HG03039 (cell line): ENCODE measurements around the gene CTNND2.

Experiments
- ATAC-seq: cut with Tn5 transposase; IDR thresholded peaks from one replicate; pipeline ENCODE4 v1.9.1; 2021; ENCODE audit warnings: mild to moderate bottlenecking, moderate library complexity; ENCODE audit not compliant: unreplicated experiment

CTNND2 gene

DNA sequence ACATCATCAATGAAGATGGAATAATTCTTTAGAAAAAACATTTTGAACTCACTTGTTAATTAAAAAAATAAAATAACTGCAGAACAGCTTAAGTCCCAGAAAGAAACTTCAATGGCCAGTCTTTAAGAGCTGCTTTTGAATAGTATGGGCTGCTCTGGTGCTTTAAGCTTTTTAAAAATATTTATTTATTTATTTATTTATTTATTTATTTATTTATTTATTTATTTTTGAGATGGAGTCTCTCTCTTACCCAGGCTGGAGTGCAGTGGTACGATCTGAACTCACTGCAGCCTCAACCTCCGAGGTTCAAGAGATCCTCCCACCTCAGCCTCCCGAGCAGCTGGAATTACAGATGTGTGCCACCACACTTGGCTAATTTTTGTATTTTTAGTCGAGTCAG lies 626.9 kb downstream of the CTNND2 start:
- ATAC-seq, result no peak

DNA sequence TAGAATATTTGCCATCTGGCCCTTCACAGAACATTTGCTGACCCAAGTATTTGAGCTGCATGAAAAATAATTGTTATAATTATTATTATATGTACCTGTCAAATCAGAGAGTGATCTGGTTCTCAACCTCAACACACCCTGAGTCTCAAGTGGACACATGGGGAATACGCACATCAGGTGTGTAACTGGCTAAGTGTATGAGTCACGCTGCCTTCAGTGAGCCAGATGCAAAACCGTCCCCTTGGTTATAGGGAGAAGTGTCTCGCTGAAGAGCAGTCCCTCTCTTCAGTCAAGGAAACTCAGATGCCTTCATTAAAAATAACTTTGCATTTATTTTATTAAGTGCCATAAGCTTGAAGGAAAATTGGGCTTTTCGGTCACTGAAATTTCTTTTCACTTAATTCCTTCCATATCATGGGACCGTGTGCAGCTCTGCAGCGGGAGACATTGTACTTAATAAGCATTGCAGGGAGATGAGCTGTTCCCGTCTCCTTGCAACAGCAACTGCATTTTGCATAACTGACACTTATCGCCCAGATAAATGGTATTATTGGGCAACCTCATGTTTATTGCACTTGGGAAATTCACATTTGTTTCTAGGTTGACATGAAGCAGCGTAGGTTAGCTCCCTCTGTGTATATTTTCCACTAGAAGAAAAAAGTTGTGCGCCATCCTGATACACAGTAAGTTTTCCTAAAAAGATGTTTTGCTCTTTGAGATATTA lies 630.9 kb downstream of the CTNND2 start:
- no peak for ATAC-seq

DNA sequence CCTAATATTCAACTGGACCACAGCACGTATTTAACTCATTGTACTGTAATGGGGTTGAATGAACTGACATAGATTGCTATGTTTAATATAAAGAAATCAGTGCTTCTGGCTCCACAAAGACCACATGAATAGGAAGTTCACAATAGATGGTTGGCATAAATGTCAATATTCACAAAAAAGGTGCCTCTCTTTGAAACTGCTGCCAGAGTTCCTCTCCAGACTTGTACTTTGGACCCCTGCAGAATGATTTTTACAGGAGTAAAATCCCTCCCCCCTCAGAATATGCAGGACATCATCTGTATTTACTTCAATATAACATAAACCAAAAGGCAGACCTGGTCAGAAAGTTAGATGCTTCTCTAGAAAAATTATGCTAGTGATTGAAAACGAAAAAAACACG lies 634.7 kb downstream of the CTNND2 start:
- no peak for ATAC-seq

DNA sequence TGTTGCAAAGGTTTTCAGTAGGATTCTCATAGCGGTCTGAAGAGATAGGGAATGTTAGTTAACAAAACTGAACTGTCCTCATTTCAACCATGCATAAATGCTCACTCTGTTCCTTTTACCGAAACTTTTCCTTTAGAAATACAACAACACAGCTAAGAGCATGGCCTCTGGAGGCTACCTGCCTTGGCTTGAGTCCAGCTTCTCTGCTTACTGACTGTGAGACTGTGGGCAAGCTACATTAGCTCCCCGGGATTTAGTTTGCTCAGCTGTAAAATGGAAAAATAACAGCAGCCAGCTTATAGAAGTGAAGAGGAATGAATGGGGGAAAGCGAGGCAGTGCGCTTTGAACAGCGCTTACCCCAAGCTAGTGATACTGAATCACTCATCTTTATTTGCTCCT lies 635.4 kb downstream of the CTNND2 start:
- no peak for ATAC-seq

DNA sequence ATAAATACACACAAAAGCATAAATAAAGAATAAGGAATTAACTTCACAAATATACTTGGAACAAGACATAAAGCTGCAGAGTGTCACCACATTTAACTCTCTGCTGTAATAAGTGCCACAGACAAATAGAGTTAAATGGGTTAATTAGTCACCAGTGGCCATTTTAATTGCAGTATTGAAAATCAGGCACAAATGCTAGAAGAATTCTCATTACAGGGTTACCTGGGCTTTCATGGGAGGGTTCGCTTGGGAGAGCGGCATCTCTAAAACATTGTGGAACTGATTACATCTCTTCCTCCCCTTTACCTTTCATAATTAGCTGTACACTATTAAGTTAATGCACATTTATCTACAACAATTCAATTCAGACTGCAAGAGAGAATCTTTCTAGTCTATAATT lies 637.9 kb downstream of the CTNND2 start:
- ATAC-seq, result no peak

DNA sequence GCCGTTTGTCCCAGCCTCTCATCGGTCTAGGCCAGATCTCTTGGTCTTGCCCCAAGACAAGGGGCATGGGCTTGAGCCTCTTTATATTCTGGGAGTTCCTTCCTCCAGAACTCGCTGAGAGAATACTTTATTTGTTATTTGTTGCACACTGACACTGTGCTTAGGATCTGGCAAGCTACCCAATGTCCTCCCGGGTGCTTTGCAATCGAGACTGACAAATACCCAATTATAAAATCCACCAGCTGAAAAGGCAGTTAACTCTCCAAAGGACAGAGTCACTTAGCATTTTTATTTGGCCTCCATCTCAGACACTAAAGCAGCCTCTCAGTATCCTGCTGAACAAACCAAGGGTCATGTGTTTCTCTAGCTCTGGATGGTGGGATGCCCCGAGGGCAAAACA lies 643.0 kb downstream of the CTNND2 start:
- no peak for ATAC-seq

DNA sequence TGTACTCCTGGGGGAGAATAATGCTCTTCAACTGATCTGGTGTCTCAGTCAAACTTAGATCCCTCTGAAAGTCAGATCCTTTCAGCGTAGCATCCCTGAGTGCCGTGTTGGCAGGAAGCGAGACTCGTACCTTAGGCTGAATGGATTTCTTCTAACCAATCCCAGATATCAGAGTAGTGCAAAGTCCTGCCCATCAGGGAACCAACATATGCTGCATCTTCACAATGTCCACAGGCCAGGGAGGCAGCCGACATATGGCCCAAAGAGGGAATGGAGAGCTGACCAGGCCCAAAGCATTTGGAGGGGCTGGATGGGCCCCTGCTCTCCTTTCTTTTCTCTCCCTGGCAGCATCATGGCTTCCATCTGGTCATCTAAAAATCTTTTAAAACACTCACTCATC lies 646.2 kb downstream of the CTNND2 start:
- ATAC-seq, result no peak

DNA sequence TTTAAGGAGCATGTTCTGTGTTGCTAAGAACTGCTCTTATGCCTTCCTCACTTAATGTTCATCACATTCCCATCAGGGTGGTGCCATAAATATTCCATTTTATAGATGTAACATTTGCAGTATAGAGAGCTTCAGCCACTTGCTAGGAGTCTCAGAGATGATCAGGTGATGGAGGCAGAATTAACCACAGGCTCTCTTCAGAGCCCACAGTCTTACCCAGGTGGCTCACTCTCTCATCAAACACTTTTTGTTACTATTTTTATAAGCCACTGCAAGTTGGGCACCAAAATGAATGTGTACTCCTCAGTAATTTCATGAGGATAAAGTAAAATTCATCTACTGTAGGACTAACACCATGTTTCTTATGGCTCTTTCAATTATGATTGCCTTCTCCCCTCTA lies 651.7 kb downstream of the CTNND2 start:
- ATAC-seq, result no peak

DNA sequence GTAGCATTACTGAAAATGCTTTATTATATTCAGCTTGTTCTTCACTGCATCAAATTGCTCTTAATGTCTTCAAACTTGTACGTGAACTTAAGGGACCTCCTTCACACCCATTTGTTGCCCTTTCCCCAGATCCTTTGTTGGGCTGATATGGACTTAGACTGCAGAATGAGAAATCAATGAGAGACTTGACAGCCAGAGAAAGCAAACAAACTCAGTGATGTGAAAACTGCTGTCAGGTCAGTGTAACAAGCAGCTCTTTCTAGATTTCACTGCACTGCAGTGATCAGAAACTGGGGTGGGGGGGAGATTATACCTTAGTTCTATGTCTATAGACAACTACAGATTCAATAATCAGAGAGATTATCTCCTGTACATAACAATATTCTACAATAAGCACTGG lies 652.2 kb downstream of the CTNND2 start:
- ATAC-seq, result no peak

DNA sequence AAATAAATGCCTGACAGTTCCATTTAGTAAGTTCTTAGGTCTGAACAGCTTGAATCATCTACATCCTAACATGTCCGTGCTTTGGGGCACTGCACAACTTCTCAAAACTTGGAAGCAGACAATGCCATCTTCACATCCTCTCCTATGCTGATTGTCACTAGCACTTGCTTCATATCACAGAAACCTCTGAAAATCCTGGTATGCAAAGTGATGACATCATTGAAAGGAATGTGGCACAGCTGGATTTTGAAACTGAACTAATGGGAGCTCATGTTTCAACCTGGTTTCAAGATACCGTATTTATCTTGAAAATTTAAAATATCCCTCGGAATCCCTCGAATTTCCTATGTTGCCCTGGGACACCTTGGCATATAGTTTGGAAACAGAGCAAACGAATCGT lies 653.0 kb downstream of the CTNND2 start:
- no peak for ATAC-seq

DNA sequence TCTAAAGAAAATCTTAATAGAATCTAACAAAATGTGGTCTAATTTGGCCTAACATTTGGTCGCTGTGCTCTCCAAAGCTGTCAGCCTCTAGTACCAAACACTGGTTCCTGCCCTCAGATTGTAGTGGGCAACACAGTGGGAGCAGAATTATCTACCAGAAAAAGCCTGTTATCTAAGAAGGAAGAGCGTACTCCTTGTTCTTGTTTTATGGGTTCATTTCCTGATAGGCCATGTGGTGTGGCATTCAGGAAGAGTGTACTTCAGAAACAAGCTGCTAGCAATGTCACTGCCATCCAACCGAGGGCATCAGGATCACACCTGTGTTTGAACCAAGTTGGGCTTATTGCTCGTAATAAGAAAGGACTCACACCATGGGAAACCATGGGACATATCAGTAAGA lies 655.3 kb downstream of the CTNND2 start:
- no peak for ATAC-seq

DNA sequence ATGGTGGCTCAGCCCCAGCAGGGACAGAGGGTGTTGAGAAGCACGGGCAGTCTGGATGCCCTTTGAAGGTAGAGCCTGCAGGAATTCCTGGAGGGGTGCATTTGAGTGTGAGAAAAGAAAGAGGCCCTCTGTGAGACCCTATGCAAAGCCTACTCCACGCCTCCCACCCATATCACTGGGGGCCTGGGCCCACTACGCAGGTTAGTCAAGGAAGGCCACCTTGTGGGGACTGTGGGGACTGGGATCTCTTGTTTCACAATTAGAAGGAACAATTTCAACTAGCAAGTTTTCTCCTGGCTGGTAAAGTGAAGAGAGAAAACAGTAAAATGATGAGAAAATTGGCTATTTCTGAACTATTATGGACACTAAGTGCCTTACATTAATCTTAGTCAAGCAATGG lies 657.0 kb downstream of the CTNND2 start:
- no peak for ATAC-seq

DNA sequence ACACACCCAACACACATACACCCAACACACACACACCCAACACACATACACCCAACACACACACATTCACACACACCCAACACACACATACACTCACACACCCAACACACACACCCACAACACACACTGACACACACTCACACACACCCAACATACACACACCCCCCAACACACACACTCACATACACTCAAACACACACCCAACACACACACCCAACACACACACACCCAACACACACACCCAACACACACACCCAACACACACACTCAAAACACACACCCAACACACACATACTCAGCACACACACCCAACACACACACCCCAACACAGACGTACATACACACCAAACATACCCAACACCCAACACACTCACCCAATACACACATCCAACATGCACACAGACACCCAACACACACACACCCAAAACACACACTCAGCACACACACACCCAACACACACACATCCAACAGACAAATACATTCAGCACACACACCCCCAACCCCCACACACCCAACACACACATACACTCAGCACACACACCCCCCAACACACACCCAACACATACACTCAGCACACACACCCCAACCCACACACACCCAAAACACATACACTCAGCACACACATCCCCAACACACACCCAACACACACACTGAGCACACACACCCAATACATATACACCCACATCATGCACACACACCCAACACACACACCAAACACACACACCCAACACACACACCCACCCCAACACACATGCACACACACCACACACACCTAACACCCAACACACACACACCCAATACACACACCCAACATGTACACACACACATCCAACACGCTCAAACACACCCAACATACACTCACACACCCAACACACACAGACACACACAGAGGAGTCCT lies 663.7 kb downstream of the CTNND2 start:
- ATAC-seq, result no peak

DNA sequence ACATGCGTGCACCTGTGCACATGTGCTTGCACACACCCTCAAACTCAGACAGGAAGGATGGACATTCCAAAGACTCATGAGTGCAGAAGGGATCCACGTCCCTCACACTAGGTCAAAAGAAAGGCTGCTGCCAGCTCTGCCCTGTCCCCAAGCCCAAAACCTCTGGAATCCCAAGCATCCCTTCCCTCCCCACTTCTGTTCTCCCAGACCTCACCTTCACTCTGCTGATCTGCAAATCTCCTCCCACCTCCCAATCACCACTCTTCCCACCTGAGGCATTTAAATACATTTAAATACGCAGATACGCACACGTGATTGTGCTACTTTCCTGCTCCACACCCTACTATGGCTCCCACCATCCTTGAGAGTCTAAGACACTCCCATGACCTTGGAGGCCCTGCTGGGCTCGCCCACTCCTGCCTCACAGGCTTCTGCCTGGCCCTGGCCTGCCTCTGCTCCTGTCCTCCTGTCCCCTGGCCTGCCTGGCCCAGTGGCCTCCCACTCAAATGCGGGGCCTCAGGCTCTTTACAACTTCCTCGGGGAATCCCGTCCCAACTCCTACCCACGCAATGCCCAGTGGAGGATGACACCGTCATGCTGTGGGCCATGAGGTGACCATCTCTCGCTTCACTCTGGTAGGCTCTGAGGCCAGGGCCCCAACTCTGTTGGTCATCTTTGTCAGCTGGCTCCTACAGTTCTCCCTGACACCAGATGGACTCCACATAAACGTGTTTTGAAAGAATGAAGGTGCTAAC lies 664.8 kb downstream of the CTNND2 start:
- ATAC-seq, result no peak

DNA sequence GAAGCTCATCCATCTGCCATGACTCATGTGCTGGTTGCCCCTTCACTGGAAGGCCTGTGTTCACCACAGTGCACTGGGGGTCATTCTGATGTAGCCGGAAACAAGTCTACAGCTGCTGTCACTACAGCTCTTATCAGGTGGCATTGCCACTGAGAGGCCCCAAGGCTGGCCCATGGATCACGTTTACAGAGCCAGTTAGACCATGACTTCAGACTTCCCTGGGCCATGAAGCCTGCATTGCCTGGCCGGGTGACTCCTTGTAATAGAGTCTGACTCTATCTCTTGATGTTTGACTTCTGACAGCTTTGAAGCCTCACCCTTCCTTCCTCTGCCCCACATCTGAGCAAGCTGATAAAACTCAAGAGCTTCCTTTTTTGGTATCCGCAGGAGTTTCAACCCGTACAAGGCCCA lies 669.7 kb downstream of the CTNND2 start:
- ATAC-seq, result no peak

DNA sequence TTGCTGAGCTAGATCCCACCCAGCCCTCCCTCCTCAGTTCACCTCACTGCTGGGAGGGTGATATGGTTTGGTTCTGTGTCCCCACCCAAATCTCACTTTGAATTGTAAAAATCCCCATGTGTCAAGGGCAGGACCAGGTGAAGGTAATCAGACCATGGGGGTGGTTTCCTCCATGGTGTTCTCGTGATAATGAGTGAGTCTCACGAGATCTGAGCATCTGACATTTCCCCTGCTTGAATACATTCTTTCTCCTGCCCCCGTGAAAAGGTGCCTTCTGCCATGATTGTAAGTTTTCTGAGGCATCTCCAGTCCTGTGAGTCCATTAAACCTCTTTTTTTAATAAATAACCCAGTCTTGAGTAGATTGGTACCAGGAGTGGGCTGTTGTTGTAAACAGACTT lies 673.4 kb downstream of the CTNND2 start:
- no peak for ATAC-seq

DNA sequence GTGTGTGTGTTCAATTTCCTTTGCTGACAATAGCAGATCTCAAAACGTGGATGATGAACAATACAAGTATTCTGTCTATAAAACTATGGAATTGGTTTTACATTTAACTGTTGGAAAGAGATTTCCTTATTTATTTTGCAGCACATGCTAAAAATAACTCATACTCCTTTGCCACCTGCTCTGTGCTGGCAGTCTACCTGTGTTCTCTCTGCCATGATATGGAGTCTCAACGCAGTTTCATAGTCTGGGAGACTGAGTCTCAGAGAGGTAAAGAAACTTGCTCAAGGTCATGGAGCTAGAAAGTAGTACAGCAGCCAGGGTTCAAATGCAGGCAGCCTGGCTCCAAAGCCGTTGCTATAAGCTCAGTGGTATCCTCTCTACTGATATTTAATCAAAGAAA lies 677.2 kb downstream of the CTNND2 start:
- no peak for ATAC-seq

DNA sequence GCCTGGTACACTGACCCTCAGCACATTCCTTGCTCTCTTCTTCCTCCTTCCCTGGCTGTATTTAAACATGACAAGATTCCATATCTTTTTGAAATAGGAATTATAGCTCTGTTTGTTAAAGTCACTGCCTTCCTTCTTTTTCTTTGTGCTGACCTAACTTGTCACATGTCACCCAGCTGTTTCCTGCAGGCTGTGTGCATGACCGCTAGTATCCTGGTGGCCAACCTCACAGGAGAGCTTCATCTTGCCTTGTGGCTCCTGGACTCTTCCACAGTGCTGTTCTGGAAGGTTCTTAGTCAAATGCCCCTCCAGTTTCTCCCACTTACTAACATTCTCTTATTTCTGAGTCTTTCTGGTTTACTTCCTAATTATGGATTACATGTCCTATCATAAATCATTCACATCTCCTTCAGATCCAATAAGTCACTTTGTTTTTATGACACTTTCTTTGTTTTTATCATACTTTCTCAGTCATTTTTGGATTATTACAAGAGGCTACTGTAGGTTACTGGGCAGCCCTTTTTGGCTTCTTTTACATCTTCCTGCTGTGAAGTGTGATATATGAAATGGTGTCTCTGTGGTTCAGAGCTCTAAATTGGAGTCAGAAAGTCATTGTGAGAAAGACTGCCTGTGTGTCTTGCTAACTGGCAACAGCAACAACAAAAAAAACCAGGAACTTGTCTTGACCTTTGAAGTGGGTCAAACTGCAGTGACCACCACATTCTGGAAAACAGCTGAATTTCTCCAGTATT lies 679.6 kb downstream of the CTNND2 start:
- no peak for ATAC-seq

DNA sequence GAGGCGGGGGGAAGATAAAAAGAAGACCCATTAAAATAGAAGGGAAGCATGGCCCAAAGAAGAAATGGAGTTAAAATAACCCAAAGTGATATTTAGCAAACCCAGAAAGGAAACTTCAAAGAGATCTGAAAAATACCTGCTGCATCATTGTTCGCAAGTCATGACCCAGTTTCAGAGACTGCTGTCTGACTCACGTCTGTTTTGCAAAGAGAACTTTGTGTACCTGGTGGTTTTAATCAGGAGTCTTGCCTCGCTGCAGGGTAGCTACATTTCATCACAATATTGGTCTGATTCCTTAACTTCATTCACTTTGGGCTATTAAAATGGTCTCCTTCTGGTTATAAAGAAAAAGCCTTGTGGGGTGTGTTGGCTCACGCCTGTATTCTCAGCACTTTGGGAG lies 682.1 kb downstream of the CTNND2 start:
- ATAC-seq, result no peak

DNA sequence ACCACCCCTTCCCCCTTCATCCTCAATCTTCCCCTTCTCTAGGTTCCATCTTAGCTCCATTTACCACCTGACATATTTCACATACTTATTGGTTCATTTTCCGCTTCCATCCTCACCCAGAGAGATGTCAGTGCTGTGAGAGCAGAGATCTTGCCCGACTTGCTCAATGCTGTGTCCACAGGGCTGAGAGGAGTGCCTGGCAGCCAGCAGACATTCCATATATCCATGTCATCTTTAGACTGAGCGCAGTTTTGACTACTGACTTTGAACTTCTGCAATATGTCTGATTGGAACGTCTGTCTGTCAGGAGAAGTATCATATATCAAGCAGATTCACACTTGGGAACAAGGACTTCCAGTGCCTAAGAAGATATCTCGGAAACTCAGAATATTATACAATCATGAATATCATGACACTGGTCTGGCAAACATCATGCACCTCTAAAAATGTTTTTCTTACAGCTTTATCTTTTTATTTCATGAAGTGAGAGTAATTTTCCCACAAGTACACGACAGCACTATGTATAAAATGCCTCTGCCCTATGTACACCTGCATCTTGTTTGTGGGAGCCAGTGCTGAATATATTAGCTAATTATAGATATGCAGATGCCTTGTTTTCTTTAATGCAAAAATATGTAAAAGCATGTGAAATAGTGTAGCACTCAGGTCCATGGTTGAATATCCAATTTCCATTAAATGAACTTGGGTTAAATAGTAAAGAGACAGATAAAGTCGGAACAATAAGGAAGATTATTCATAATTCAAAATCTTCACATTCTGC lies 689.2 kb downstream of the CTNND2 start:
- ATAC-seq, result no peak
